HG03558 (cell line): ENCODE data around the gene UMOD.
"Not testable (repeated sequence)": the region's sequence is repeated elsewhere in the genome, so short reads cannot be mapped to it uniquely, and the experiment has no call there.

ENCODE experiments used
- ATAC-seq: cut with Tn5 transposase; IDR thresholded peaks from one replicate; pipeline ENCODE4 v1.9.1; 2021; ENCODE audit warnings: moderate number of reproducible peaks; ENCODE audit not compliant: unreplicated experiment; ENCODE audit errors: extremely low read depth

The UMOD gene

GRCh38 chr16:20323591-20324117 is 28.9 kb downstream of the UMOD start:
- ATAC-seq, result no peak

- no peak for ATAC-seq
Measured at GRCh38 chr16:20322696-20323095, 29.8 kb downstream of the UMOD start.

- ATAC-seq, result no peak
Measured at GRCh38 chr16:20321671-20322070, 30.8 kb downstream of the UMOD start.

- not testable (repeated sequence) for ATAC-seq
Measured at GRCh38 chr16:20321051-20321450, 31.5 kb downstream of the UMOD start.

- no peak for ATAC-seq
Measured at GRCh38 chr16:20320592-20320991, 31.9 kb downstream of the UMOD start.

- ATAC-seq, result no peak
Measured at GRCh38 chr16:20320178-20320577, 32.3 kb downstream of the UMOD start.

- no peak for ATAC-seq
Measured at GRCh38 chr16:20319406-20319805, 33.1 kb downstream of the UMOD start.

- ATAC-seq, result no peak
Measured at GRCh38 chr16:20318437-20318836, 34.1 kb downstream of the UMOD start.

- ATAC-seq, result no peak
Measured at GRCh38 chr16:20318006-20318405, 34.5 kb downstream of the UMOD start.

GRCh38 chr16:20317117-20317516 is 35.4 kb downstream of the UMOD start:
- ATAC-seq, result no peak

- no peak for ATAC-seq
Measured at GRCh38 chr16:20316715-20317114, 35.8 kb downstream of the UMOD start.

- no peak for ATAC-seq
Measured at GRCh38 chr16:20315764-20316163, 36.8 kb downstream of the UMOD start.

- no peak for ATAC-seq
Measured at GRCh38 chr16:20314575-20314974, 37.9 kb downstream of the UMOD start.

GRCh38 chr16:20313741-20314140 is 38.8 kb downstream of the UMOD start:
- ATAC-seq, result no peak

- not testable (repeated sequence) for ATAC-seq
Measured at GRCh38 chr16:20312536-20313095, 39.9 kb downstream of the UMOD start.

- ATAC-seq, result no peak
Measured at GRCh38 chr16:20311548-20311947, 41.0 kb downstream of the UMOD start.

GRCh38 chr16:20310421-20311395 is 41.8 kb downstream of the UMOD start:
- ATAC-seq, result no peak

- ATAC-seq, result no peak
Measured at GRCh38 chr16:20309786-20310185, 42.7 kb downstream of the UMOD start.

GRCh38 chr16:20308801-20309590 is 43.5 kb downstream of the UMOD start:
- no peak for ATAC-seq

GRCh38 chr16:20308266-20308665 is 44.2 kb downstream of the UMOD start:
- ATAC-seq, result no peak

GRCh38 chr16:20307791-20308190 is 44.7 kb downstream of the UMOD start:
- no peak for ATAC-seq
